Measurements from ENCODE around the gene GTF3C2.
A peak's percentile ranks its signal among the peaks of the same experiment; 100 is the strongest.

The GTF3C2 gene

GRCh38 chr2:27373567-27373966, 17.0 kb upstream of the GTF3C2 start:
- no peak overlapping the region for H4K91ac ChIP-seq (ENCODE audit: low read depth, low read length, poor library complexity)
- no peaks in the 10 kb centered on the region for H3K27me3 ChIP-seq (ENCODE audit: control insufficient read depth in 3 of 3, insufficient read depth in 3 of 3, low read depth in 1 of 3, low read length in 3 of 3)
- no peak overlapping the region for H4K8ac ChIP-seq (ENCODE audit: low read depth, low read length)
- no peak overlapping the region for H3K27ac ChIP-seq (replicated peaks; ENCODE audit: low read length)
- WGBS, 2 donors (ENCODE audit: extremely low coverage in 2 of 2, insufficient read length in 2 of 2, insufficient replicate concordance in 1 of 2) = no CpG with 5 or more reads among the region's 5 CpGs
- no peak overlapping the region for H2AK5ac ChIP-seq (ENCODE audit: low read depth, low read length)
- H2BK120ac ChIP-seq (ENCODE audit: low read depth, low read length) = no peak overlapping the region
- H3K4me1 ChIP-seq (ENCODE audit: control insufficient read depth in 2 of 2, insufficient read depth in 1 of 2, low read depth in 1 of 2, low read length in 2 of 2) = peaks cover 12 to 13% of the 10 kb centered on the region in 2 donors
- no peak overlapping the region for H3K18ac ChIP-seq (ENCODE audit: low read length)
- no peaks in the 10 kb centered on the region for H3K9me3 ChIP-seq (replicated peaks in 1 of 2; ENCODE audit: control insufficient read depth in 2 of 2, insufficient read depth in 1 of 2, low read depth in 1 of 2, low read length in 2 of 2)
- H2BK15ac ChIP-seq (ENCODE audit: low read length) = no peak overlapping the region
- H3K79me1 ChIP-seq (ENCODE audit: low read depth, low read length) = peaks cover 30% of the 10 kb centered on the region
- H3K23ac ChIP-seq (ENCODE audit: low read depth, low read length, poor library complexity) = no peak overlapping the region
- H3K9ac ChIP-seq (ENCODE audit: low read depth, low read length, poor library complexity) = no peak overlapping the region
- no peak overlapping the region for H2BK5ac ChIP-seq (ENCODE audit: low read length)
- no peak overlapping the region for H3K4me3 ChIP-seq (ENCODE audit: low read length in 2 of 2)
- no peak overlapping the region for H3K4ac ChIP-seq (ENCODE audit: low read length)
- peaks cover 48 to 73% of the 10 kb centered on the region in 2 donors for H3K36me3 ChIP-seq (replicated peaks in 1 of 2; ENCODE audit: control insufficient read depth in 2 of 2, insufficient read depth in 2 of 2, low read length in 2 of 2)
- no peak overlapping the region for H3K14ac ChIP-seq (ENCODE audit: low read length)
- DNase-seq (ENCODE audit: low spot score) = no peak
- H2AFZ ChIP-seq (ENCODE audit: low read length) = no peak overlapping the region
- no peak overlapping the region for H2BK12ac ChIP-seq (ENCODE audit: low read length)
- no peak overlapping the region for H3K4me2 ChIP-seq (ENCODE audit: insufficient read depth, low read length, poor library complexity, severe bottlenecking)

GRCh38 chr2:27372937-27373336, 16.4 kb upstream of the GTF3C2 start:
- no peak overlapping the region for H3K9ac ChIP-seq (ENCODE audit: low read depth, low read length, poor library complexity)
- H2AFZ ChIP-seq (ENCODE audit: low read length) = no peak overlapping the region
- no peak overlapping the region for H4K8ac ChIP-seq (ENCODE audit: low read depth, low read length)
- H2BK12ac ChIP-seq (ENCODE audit: low read length) = no peak overlapping the region
- H2BK120ac ChIP-seq (ENCODE audit: low read depth, low read length) = no peak overlapping the region
- no peak overlapping the region for H2BK5ac ChIP-seq (ENCODE audit: low read length)
- H3K9me3 ChIP-seq (replicated peaks in 1 of 2; ENCODE audit: control insufficient read depth in 2 of 2, insufficient read depth in 1 of 2, low read depth in 1 of 2, low read length in 2 of 2) = no peaks in the 10 kb centered on the region
- WGBS, 2 donors (ENCODE audit: extremely low coverage in 2 of 2, insufficient read length in 2 of 2, insufficient replicate concordance in 1 of 2) = no CpG with 5 or more reads among the region's 6 CpGs
- H3K27ac ChIP-seq (replicated peaks; ENCODE audit: low read length) = no peak overlapping the region
- H2AK5ac ChIP-seq (ENCODE audit: low read depth, low read length) = no peak overlapping the region
- H3K4me3 ChIP-seq (ENCODE audit: low read length in 2 of 2) = no peak overlapping the region
- no peak overlapping the region for H3K14ac ChIP-seq (ENCODE audit: low read length)
- no peak overlapping the region for H3K23ac ChIP-seq (ENCODE audit: low read depth, low read length, poor library complexity)
- no peak overlapping the region for H2BK15ac ChIP-seq (ENCODE audit: low read length)
- no peak overlapping the region for H3K4me2 ChIP-seq (ENCODE audit: insufficient read depth, low read length, poor library complexity, severe bottlenecking)
- H3K79me1 ChIP-seq (ENCODE audit: low read depth, low read length) = peaks cover 30% of the 10 kb centered on the region
- no peak for DNase-seq (ENCODE audit: low spot score)
- H3K18ac ChIP-seq (ENCODE audit: low read length) = no peak overlapping the region
- H3K36me3 ChIP-seq (replicated peaks in 1 of 2; ENCODE audit: control insufficient read depth in 2 of 2, insufficient read depth in 2 of 2, low read length in 2 of 2) = peaks cover 45 to 73% of the 10 kb centered on the region in 2 donors
- no peak overlapping the region for H3K4ac ChIP-seq (ENCODE audit: low read length)
- no peak overlapping the region for H4K91ac ChIP-seq (ENCODE audit: low read depth, low read length, poor library complexity)
- H3K4me1 ChIP-seq (ENCODE audit: control insufficient read depth in 2 of 2, insufficient read depth in 1 of 2, low read depth in 1 of 2, low read length in 2 of 2) = peaks cover 10 to 13% of the 10 kb centered on the region in 2 donors
- H3K27me3 ChIP-seq (ENCODE audit: control insufficient read depth in 3 of 3, insufficient read depth in 3 of 3, low read depth in 1 of 3, low read length in 3 of 3) = no peaks in the 10 kb centered on the region

GRCh38 chr2:27370816-27371620, 14.5 kb upstream of the GTF3C2 start:
- no peak for DNase-seq (ENCODE audit: low spot score)
- Histone ChIP-seq H2BK120ac (ENCODE audit: low read depth, low read length) (no peak overlapping the region), H3K14ac (ENCODE audit: low read length) (peak overlapping the region; percentile 64), H3K4me3 (ENCODE audit: low read length in 2 of 2) (peak overlapping the region; percentile 86 to 93), H4K8ac (ENCODE audit: low read depth, low read length) (peak overlapping the region; percentile 84), H3K18ac (ENCODE audit: low read length) (peak overlapping the region; percentile 96), H3K9ac (ENCODE audit: low read depth, low read length, poor library complexity) (peak overlapping the region; percentile 96), H3K9me3 (replicated peaks in 1 of 2; ENCODE audit: control insufficient read depth in 2 of 2, insufficient read depth in 1 of 2, low read depth in 1 of 2, low read length in 2 of 2) (no peaks in the 10 kb centered on the region), H3K4me2 (ENCODE audit: insufficient read depth, low read length, poor library complexity, severe bottlenecking) (peak overlapping the region; percentile 97), H2AFZ (ENCODE audit: low read length) (peak overlapping the region; percentile 87), H4K91ac (ENCODE audit: low read depth, low read length, poor library complexity) (peak overlapping the region; percentile 54), H2AK5ac (ENCODE audit: low read depth, low read length) (peak overlapping the region; percentile 98), H3K4ac (ENCODE audit: low read length) (no peak overlapping the region), H3K36me3 (replicated peaks in 1 of 2; ENCODE audit: control insufficient read depth in 2 of 2, insufficient read depth in 2 of 2, low read length in 2 of 2) (peaks cover 43 to 73% of the 10 kb centered on the region in 2 donors), H3K27ac (replicated peaks; ENCODE audit: low read length) (no peak overlapping the region), H3K79me1 (ENCODE audit: low read depth, low read length) (peaks cover 25% of the 10 kb centered on the region), H3K23ac (ENCODE audit: low read depth, low read length, poor library complexity) (peak overlapping the region; percentile 95), H2BK5ac (ENCODE audit: low read length) (peak overlapping the region; percentile 79), H3K27me3 (ENCODE audit: control insufficient read depth in 3 of 3, insufficient read depth in 3 of 3, low read depth in 1 of 3, low read length in 3 of 3) (no peaks in the 10 kb centered on the region), H2BK15ac (ENCODE audit: low read length) (no peak overlapping the region), H2BK12ac (ENCODE audit: low read length) (no peak overlapping the region), H3K4me1 (ENCODE audit: control insufficient read depth in 2 of 2, insufficient read depth in 1 of 2, low read depth in 1 of 2, low read length in 2 of 2) (peaks cover 10 to 13% of the 10 kb centered on the region in 2 donors)
- no CpG with 5 or more reads among the region's 46 CpGs for WGBS, 2 donors (ENCODE audit: extremely low coverage in 2 of 2, insufficient read length in 2 of 2, insufficient replicate concordance in 1 of 2)

- Histone ChIP-seq H3K27me3 (ENCODE audit: control insufficient read depth in 3 of 3, insufficient read depth in 3 of 3, low read depth in 1 of 3, low read length in 3 of 3) (no peaks in the 10 kb centered on the region), H3K4me1 (ENCODE audit: control insufficient read depth in 2 of 2, insufficient read depth in 1 of 2, low read depth in 1 of 2, low read length in 2 of 2) (peaks cover 10 to 13% of the 10 kb centered on the region in 2 donors), H3K23ac (ENCODE audit: low read depth, low read length, poor library complexity) (peak within 1 kb of the TSS; percentile 96), H3K4me2 (ENCODE audit: insufficient read depth, low read length, poor library complexity, severe bottlenecking) (peak within 1 kb of the TSS; percentile 97), H3K4ac (ENCODE audit: low read length) (no peak within 1 kb of the TSS), H4K8ac (ENCODE audit: low read depth, low read length) (peak within 1 kb of the TSS; percentile 84), H3K14ac (ENCODE audit: low read length) (peak within 1 kb of the TSS; percentile 90), H3K27ac (replicated peaks; ENCODE audit: low read length) (peak within 1 kb of the TSS; percentile 60), H2BK12ac (ENCODE audit: low read length) (no peak within 1 kb of the TSS), H2BK120ac (ENCODE audit: low read depth, low read length) (peak within 1 kb of the TSS; percentile 34), H3K18ac (ENCODE audit: low read length) (peak within 1 kb of the TSS; percentile 98), H2BK15ac (ENCODE audit: low read length) (no peak within 1 kb of the TSS), H3K4me3 (ENCODE audit: low read length in 2 of 2) (peak within 1 kb of the TSS; percentile 86 to 94), H3K9me3 (replicated peaks in 1 of 2; ENCODE audit: control insufficient read depth in 2 of 2, insufficient read depth in 1 of 2, low read depth in 1 of 2, low read length in 2 of 2) (no peaks in the 10 kb centered on the region), H3K36me3 (replicated peaks in 1 of 2; ENCODE audit: control insufficient read depth in 2 of 2, insufficient read depth in 2 of 2, low read length in 2 of 2) (peaks cover 38 to 71% of the 10 kb centered on the region in 2 donors), H2BK5ac (ENCODE audit: low read length) (peak within 1 kb of the TSS; percentile 88), H2AFZ (ENCODE audit: low read length) (peak within 1 kb of the TSS; percentile 97), H3K79me1 (ENCODE audit: low read depth, low read length) (peaks cover 17% of the 10 kb centered on the region), H2AK5ac (ENCODE audit: low read depth, low read length) (peak within 1 kb of the TSS; percentile 98), H3K9ac (ENCODE audit: low read depth, low read length, poor library complexity) (peak within 1 kb of the TSS; percentile 99), H4K91ac (ENCODE audit: low read depth, low read length, poor library complexity) (peak within 1 kb of the TSS; percentile 54)
- DNase-seq (ENCODE audit: low spot score) = peak; percentile 97
- WGBS, 2 donors (ENCODE audit: extremely low coverage in 2 of 2, insufficient read length in 2 of 2, insufficient replicate concordance in 1 of 2) = no CpG with 5 or more reads among the region's 85 CpGs
Observed at GRCh38 chr2:27370026-27370815, 13.7 kb upstream of the GTF3C2 start, which contains the start of the genes EIF2B4 and SNX17. EIF2B4 (minus strand) TSS chr2:27370338; CDS start chr2:27370314, 24 bp downstream. SNX17 (plus strand) TSS chr2:27370616; CDS start chr2:27370744, 128 bp downstream.

All from neuronal stem cell (in vitro differentiated cells).